SK-N-DZ (cell line): ENCODE measurements around the gene ZNF492.
A peak's percentile ranks its signal among the peaks of the same experiment; 100 is the strongest.
"Not testable (repeated sequence)": the region's sequence is repeated elsewhere in the genome, so short reads cannot be mapped to it uniquely, and the experiment has no call there.

Source experiments
- DNase-seq: peaks from one replicate; pipeline ENCODE4 v3.0.0-alpha.2; 2015; ENCODE audit warnings: low spot score
- small RNA-seq, 2 experiments: library from RNA; depleted of rRNA; stranded (forward); fragments of <200 nt; gene quantifications; one replicate each; pipeline ENCODE3, GENCODE V24; 2014

The ZNF492 gene

GRCh38 chr19:22617181-22617580, 16.9 kb upstream of the ZNF492 start:
- not testable (repeated sequence) for DNase-seq

GRCh38 chr19:22617614-22618320, 16.4 kb upstream of the ZNF492 start:
- no peak for DNase-seq

- DNase-seq = no peak
Observed at GRCh38 chr19:22619371-22619770, 14.8 kb upstream of the ZNF492 start.

- DNase-seq = no peak
Observed at GRCh38 chr19:22619932-22620331, 14.2 kb upstream of the ZNF492 start.

GRCh38 chr19:22620401-22620800, 13.7 kb upstream of the ZNF492 start:
- no peak for DNase-seq

GRCh38 chr19:22620912-22621311, 13.2 kb upstream of the ZNF492 start:
- no peak for DNase-seq

GRCh38 chr19:22622020-22622419, 12.1 kb upstream of the ZNF492 start:
- no peak for DNase-seq

GRCh38 chr19:22622901-22623840, 11.0 kb upstream of the ZNF492 start:
- peak; percentile 14 for DNase-seq

- no peak for DNase-seq
Observed at GRCh38 chr19:22623841-22624221, 10.3 kb upstream of the ZNF492 start.

GRCh38 chr19:22625266-22626035, 8.7 kb upstream of the ZNF492 start:
- no peak for DNase-seq

GRCh38 chr19:22627526-22627925, 6.6 kb upstream of the ZNF492 start:
- no peak for DNase-seq

- DNase-seq = no peak
Observed at GRCh38 chr19:22628401-22628800, 5.7 kb upstream of the ZNF492 start.

GRCh38 chr19:22634450-22634827, 315 bp downstream of the ZNF492 start:
- no peak for DNase-seq

- not testable (repeated sequence) for DNase-seq
Observed at GRCh38 chr19:22685493-22685892, 51.4 kb downstream of the ZNF492 start.

- not testable (repeated sequence) for DNase-seq
Observed at GRCh38 chr19:22702661-22703060, 68.5 kb downstream of the ZNF492 start.

GRCh38 chr19:22703096-22703495, 69.0 kb downstream of the ZNF492 start:
- DNase-seq = not testable (repeated sequence)

- DNase-seq = no peak
Observed at GRCh38 chr19:22708983-22709382, 74.9 kb downstream of the ZNF492 start.

Small RNAs within 50 kb of the gene (small RNA-seq; reads per million reads assigned to genes)
- gene AC011467.2 = 0 reads per million in 2 experiments
